NOMO-1 treated with dmso at 0.1 percent for 144 hours (cell line): ENCODE results near the gene IGF2BP2.

ENCODE experiments used
- DNase-seq: peaks from one replicate; lab custom pipeline; 2025; ENCODE audit not compliant: unreplicated experiment; lab: John Stamatoyannopoulos, UW

Gene IGF2BP2

DNA sequence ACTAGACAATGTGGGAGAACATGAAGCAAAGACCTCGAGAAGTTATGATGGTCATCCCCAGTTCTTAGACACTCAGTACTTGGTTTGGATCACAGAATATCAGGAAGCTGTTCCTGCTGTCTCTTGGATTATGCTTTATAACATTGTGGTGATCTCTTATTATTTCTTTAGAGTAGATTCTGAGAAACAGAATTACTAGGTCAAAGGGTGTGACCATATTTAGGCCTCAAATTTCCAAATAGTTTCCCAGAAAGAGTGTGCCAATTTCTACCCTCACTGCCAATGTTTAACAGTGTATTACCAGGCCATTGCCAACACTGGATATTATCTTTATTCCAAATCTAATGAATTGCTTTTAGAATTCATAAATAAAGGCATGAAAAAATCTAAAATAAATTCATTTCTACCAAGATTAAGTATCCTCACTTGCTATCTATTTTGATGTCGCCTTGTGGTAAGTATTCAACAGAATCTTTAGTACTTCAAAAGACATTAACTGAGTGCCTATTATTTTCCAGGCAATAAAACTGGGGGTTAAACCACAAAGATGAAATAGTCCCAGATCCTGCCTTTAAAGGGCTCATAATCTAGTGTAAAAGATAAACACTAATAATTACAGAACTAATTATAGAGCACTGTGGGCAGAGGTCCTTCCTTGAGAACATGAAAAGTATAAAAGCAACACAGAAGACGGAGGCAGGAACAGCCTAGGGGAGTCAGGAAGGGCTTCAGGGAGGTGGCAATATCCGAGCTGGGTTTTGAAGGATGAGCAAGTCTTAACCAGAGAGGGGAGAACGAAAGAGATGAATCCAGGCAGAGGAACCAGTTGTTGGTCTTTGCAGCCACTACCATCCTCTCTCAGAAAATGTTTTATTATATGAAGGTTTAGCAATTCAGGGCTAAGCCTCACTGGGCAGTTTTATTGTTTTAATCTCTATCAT, 86.8 kb downstream of the IGF2BP2 start:
- DNase-seq, result no peak

DNA sequence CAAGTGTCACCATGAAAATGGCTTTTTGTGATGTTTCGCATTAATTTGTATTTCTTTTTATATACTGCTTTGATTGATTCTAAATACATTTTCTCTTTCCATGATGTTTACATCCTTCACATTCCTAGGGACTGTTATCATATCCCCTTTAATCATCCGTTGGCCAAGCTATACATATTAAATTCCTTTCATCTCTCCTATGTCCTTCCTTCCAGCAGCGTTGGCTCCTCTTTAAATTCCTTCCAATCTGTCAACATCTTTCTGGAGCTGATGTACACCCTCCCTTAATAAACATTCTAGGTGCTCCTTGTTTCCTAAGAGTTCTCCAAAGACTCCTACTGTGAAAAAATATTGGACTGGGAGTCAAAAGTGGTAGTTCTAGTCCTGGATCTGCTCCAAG, 87.8 kb downstream of the IGF2BP2 start:
- DNase-seq, result no peak

DNA sequence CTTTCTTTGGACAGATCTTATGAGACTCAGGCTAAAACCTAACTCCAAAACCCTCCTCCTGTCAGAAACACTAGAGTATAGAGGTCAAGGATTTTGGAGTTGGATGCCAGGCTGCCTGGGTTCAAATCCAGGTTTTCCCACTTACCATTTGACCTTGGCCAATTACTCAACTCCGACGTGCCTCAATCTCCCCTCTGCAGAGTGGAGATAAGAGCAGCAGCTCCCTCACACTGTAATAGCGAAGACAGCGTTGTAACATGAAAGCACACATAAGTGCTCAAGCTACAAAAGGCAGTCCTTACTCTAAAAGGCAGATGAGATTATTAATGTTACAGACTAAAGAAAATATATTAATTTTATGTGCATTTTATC, 90.1 kb downstream of the IGF2BP2 start:
- DNase-seq, result no peak

DNA sequence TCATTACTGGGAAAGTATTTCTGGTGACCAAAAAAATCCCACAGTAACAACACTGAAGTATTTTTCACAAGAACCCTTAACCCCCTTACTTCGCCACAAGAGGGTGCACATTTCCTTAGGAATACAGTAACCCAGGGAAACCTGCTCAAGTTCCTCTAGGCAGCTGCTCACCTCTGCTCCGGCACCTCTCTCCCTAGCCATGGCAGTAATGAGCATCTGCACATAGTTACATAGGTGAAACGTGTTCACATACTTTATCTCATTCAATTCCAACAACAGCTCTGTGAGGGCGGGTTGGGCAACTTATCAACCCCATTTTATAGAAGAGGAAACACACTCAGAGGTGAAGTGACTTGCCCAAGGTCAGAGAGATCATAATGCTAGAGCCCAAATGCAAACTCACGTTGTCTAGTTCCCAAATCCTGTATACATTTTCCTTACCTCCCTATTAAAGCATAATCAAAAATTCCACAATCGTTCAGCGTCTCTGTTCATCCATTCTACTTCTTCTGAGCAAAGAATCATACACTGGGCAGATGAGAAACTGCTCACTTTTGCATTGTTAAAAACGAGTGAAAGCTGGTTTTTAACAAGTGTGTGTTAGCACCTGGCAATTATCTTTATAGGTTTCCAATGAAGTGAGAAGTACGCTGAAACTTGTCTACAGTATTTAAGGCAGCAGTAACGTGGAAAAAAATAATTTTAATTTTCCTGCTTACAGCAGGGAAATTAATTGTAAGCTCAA, 90.7 kb downstream of the IGF2BP2 start:
- peak; percentile 48 for DNase-seq

DNA sequence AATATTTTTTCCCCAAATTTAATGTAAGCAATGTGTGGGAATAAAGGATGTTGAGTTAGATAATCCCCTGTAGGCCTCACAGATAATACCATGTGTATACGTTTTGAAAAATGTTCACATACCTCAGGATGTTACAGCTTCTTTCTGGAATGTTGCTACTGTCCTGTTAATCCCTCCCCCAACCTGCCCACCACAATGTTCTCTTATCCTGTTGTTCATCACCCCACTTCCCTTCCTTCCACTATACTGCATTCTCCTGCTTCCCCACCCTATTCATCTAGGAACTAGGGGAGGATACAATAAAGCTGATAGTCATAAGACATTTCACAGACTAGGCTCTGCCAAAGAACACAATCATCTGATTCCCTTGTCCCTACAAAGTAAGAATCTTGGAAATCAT, 92.1 kb downstream of the IGF2BP2 start:
- no peak for DNase-seq

DNA sequence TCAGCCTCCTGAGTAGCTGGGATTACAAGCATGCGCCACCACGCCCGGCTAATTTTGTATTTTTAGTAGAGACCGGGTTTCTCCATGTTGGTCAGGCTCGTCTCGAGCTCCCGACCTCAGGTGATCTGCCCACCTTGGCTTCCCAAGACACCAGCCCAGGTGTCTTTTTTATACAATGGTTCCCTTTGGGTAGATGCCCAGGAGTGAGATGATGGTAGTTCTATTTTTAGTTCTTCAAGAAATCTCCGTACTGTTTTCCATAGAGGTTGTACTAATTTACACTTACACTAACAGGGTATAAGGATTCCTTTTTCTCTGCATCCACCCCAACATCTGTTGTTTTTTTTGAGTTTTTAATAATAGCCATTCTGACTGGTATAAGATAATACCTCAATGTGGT, 94.3 kb downstream of the IGF2BP2 start:
- DNase-seq, result no peak

DNA sequence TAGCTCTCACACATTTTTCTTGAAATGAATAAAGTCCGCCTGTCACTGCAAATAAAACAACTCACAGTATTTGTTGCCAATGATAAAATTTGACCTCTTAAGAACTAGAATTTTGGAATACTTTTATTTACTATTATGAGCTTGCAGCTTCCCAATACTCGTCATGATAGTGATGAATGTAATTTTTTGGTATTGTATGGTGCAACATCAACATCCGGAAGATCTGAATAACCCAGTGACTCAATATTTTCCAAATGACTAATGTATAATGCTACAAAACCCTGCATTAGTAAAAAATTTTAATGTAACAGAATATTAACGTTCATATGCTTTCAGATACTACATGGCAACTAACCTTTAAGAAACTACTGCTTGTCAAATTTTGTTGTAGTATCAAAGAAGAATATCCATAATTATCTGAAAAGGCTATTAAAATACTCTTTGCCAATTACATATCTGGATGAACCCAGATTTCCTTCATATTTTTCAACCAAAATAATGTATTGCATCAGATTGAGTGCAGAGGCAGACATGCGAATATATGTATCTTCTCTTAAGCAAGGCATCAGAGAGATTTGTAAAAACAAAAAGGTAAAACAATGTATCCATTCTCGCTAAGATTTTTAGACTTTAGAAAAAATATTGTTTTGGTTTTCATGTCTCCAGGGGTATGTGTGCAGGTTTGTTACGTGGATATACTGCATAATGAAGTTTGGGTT, 95.3 kb downstream of the IGF2BP2 start:
- no peak for DNase-seq

DNA sequence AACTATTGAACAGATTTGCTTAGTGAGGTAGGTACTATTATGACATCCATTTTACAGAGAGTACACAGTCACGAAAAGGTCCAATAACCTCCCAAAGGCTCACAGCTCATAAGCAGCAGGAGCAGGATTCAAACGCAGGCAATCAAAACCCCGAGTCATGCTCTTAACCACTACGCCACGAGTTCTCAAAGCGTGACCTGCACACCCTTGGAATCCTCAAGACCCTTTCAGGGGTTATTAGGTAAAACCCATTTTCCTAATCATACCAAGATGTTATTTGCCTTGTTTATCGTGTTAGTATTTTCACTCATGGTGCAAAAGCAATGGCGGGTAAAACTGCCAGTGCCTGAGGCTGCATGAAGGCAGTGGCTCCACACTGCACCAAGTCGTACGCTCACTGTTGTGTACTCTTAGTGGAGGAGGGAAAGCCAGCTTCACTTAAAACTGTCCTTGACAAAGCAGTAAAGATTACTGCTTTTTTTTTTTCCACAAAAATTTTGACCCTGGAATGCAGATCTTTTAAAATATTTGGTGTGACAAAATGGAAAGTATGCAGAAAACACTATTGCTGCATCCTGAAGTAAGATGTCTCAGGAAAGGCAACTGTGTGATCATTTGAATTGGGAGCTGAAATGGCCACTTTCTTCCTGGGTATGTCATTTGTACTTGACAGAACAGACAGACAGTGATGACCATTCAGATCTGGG, 96.1 kb downstream of the IGF2BP2 start:
- no peak for DNase-seq

DNA sequence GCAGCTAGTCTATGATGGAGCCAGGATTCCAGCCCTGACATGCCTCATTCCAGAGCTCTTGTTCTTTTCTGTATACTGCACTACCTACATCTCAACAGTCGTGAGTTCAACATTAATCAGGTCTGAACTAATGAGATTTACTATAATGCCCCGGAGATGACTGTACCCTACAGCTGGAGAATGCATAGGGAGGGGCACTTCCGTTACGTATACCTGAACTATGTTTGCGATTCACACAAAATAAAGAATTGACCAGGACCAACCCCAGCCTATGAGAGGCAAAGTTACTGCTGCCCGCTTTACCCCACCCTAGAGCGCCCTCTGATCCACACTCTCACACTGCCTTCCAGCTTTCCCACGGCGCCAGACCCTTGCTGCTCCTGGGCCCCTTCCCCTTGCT, 97.0 kb downstream of the IGF2BP2 start:
- no peak for DNase-seq

DNA sequence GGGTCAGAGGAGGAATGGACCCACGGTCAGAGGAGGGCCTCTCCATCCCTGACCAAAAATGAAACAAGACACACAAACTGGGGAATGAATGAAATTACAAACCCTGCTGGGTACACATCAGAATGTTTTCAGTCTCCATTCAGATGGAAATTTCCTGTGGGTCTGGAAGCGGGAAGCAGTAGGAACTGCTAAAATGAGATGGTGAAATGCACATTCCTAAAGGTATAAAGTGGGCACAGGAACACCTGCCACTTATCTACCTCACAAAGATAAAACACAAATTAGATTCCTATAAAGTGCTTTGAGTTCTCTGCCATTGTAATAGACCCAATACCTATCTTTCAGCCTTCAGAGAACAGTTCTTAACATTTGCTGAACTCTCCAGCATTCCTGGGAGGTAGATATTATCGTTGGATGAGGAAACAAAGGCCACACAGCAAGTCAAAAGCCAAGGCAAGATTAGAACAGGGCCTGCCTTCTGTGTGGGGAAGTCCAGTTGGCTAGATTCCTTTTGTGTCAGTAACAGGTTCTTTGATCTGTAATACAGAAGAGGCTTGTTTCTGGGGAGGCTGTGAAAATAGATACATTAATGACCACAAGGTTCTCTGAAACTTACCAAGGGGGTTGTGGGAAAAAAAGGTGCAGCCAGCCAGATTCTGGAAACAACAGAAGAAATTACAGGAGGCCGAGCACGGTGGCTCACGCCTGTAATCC, 98.4 kb downstream of the IGF2BP2 start:
- no peak for DNase-seq

DNA sequence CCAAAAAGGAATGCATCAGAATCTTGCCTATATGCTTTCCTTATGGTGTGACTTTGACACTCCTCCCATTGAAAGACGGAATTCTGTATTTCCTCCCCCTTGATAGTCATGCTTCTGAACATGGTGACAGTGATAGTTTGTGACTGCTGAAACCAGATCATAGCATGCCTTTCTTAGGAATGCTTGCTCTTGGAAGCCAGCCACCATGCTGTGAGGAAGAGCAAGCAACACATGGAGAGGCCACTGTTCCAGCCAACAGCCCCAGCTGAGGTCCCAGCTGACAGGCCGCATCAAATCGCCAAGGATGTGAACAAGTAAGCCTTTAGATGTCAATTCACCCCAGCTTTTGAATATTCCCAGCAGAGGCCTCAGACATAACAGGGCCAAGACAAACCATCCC, 100.1 kb downstream of the IGF2BP2 start:
- DNase-seq, result no peak

DNA sequence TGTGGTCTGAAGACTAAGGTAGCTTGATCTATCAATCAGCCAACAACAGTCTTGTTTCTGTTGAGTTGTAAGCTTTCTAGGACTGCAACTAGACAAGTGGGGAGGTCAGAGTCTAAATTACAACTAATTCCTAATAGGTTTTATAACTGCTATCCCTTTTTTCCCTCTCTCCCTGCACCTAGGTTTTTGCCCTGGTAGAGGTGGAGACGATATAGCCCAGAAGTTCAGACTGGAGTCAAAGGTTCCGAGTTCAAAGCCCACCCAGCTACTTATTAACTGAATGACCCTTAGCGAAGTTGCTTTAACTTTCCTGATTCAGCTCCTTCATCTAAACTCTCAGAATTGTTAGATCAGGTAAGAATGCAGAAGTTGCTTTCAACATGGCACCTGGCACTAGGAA, 100.6 kb downstream of the IGF2BP2 start:
- no peak for DNase-seq

DNA sequence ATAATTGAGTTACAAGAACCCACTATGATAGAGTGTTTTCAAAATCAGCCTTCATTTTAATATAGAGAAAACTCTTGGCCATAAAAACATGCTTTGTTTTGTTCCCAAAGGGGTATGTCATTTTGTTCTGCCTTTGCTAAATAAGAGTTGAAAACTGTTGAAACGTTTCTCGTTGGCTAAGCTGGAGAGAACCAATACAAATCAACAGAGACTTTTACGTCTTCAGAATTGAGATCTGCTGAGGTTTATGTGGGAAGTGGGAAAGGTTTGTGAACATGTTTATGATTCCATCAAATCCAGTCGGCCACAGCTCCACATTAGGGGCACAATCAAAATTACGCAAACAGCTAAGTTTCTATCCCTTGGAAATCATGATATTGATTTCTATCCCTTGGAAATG, 102.0 kb downstream of the IGF2BP2 start:
- no peak for DNase-seq

DNA sequence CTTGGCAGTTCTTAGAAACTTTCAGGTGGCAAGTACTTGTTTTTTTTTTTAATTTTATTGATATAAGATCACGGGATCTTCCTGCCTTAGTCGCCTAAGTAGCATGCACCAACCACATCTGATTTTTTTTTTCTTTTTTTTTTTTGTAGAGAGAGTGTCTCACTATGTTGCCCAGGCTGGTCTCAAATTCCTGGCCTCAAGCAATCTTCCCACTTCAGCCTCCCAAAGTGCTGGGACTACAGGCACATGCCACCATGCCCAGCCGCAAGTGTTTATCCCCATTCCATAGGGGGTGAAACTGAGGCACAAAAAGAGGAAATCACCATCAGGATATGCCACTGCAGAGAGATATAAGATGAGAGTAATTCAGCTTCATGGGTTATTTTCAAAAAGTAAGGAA, 102.9 kb downstream of the IGF2BP2 start:
- no peak for DNase-seq

DNA sequence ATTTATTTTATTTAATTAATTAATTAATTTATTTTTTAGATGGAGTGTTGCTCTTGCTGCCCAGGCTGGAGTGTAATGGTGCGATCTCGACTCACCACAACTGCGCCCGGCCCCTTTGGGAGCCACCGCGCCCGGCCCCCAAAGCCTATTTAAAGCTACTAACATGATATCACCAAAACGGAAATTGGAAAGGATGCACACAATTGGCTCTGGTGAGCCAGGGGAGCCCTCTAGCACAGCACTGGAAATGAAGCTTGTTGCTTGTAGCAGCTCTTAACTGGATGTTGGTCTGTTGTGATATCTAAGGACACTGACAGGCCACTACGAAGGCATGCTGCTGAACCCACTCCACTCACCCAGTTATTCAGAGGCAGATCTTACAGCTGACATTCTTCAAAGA, 104.5 kb downstream of the IGF2BP2 start:
- no peak for DNase-seq

DNA sequence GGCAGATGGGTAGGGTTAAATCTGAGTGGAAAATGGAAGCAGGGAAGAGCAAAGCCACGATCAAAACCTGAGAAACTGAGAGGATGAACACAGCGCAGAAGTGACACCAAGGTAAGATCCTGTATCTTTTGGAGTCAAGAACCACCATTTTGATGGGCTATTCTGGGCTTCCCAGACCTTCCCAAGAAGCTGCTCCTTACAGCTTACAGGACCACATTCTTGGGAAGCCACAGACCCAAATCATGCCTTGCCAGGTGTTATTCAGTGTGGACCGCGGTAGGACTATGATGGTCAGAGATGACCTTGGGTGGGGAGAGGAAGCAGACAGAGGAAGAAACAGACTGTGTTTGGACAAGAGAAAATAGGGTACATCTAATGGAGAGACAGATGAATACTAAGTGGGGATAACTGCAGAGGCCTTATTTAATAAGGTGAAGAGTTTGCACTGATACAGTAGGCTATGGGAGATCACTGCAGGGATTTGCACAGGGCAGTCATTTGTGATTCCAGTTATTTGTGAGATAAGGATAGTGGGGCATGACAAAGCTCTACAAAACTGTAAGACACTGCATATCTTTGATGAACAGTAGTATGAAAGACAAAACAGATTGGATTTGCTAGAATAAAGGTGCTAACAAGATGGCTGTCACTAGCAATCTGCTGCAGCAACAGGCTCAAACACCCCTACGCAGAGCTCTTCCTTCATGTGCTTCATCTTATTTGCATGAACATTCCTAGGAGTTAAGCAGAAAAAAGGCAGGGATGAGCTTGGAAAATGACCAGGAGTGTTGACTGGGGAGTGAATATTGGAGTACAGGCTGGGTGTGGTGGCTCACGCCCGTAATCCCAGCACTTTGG, 105.9 kb downstream of the IGF2BP2 start:
- DNase-seq, result no peak

DNA sequence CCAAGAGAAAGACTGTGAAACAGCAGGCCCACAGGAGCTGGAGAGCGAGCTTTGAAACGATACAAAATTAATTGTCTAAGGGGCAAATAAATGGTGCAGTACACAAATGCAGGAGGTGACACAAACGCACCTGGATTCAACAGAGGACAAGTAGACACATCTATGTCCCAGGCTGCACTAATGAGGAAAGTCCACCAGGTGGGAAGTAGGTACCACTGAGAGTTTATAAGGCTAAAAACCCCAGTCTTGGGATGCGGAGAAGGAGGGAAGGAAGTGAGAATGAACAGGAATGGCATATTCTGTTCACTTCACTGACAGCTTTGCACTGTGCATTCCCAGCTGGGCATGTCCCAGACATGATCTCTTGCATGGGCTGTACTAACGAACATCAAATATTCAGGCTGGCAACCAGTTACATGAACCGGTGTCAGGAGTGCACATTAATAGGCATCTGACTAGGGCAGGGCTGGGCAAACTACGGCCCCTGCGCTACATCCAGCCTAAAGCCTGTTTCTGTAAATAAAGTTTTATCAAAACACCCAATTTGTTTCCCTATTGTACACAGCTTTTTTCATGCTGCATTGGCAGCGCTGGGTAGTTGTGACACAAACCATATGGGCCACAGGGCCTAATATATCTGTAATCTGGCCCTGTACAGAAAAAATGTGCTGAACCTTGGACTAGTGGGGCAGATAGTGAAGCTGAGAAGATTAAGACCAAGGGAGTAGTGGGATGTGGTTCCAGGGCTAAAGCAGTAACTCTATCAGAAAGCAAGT, 107.0 kb downstream of the IGF2BP2 start:
- no peak for DNase-seq

DNA sequence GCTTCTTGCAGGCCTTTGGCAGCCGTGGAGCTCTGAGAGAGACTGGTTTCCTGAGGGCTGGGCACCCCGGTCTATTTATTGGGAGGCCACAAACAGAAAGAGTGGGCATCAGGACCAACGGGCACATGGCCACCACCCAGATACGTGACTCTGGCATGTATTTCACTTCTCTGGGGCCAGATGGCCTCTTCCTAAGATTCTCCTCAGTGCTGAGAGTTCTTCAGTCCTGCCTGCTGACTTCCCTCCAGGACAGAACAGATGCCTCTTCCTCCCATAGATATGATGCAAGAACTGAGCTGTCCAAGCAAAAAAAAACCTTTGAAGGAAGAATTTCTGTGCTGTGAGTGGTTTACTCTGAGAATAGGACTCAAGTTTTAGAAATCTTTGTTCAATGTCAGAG, 107.7 kb downstream of the IGF2BP2 start:
- DNase-seq, result no peak
